SU-DHL-6 (cell line): ENCODE data around the gene CIRBP.

Source experiments
- H2AFZ ChIP-seq: fragments of 200-600 bp; sonication (generic); 2 replicates; pipeline ENCODE4 v1.6.1; 2014; ENCODE audit warnings: low read depth, mild to moderate bottlenecking, moderate library complexity, mixed read lengths, antibody characterized with exemption, low read length; ENCODE audit not compliant: severe bottlenecking
- H3F3A ChIP-seq: fragments of 200-600 bp; shearing (Covaris generic); 2 replicates; pipeline ENCODE4 v1.6.0; 2016; ENCODE audit warnings: antibody characterized with exemption, mild to moderate bottlenecking; ENCODE audit not compliant: insufficient read depth
- H3K27ac ChIP-seq: fragments of 200-600 bp; sonication (generic); 2 replicates; pipeline ENCODE4 v1.5.1; 2016; ENCODE audit warnings: low read depth, mild to moderate bottlenecking, low read length, moderate library complexity, mixed read lengths
- H3K27me3 ChIP-seq: fragments of 200-600 bp; sonication (generic), shearing (Covaris generic); 2 replicates; pipeline ENCODE4 v1.6.0; 2014; ENCODE audit warnings: mild to moderate bottlenecking, low read length
- H3K36me3 ChIP-seq: fragments of 200-600 bp; sonication (generic); 2 replicates; pipeline ENCODE4 v1.6.1; 2014; ENCODE audit warnings: mild to moderate bottlenecking, low read length, mixed read lengths
- H3K4me2 ChIP-seq: fragments of 300-600, 200-600 bp; shearing (Covaris generic), sonication (generic); 2 replicates; pipeline ENCODE4 v1.6.0; 2014; ENCODE audit warnings: low read length, low read depth, mild to moderate bottlenecking; ENCODE audit not compliant: poor library complexity, severe bottlenecking
- H3K4me3 ChIP-seq: fragments of 200-600 bp; sonication (generic); 2 replicates; pipeline ENCODE4 v1.5.1; 2014; ENCODE audit warnings: antibody characterized with exemption, low read length, mild to moderate bottlenecking, mixed read lengths; ENCODE audit not compliant: insufficient read depth, poor library complexity, severe bottlenecking
- H3K79me2 ChIP-seq: fragments of 200-600 bp; sonication (generic); 2 replicates; pipeline ENCODE4 v1.6.1; 2014; ENCODE audit warnings: mild to moderate bottlenecking, low read length, moderate library complexity; ENCODE audit not compliant: insufficient read depth
- H3K9ac ChIP-seq: fragments of 200-600 bp; sonication (generic); 2 replicates; pipeline ENCODE4 v1.7.0; 2014; ENCODE audit warnings: mild to moderate bottlenecking, low read length
- H3K9me2 ChIP-seq: fragments of 200-600 bp; sonication (generic); replicated peaks from 2 replicates; pipeline ENCODE4 v1.6.1; 2014; ENCODE audit warnings: low read length; ENCODE audit not compliant: insufficient read depth
- H3K9me3 ChIP-seq: fragments of 200-600 bp; sonication (generic); 2 replicates; pipeline ENCODE4 v1.6.1; 2014; ENCODE audit warnings: low read length, mixed read lengths; ENCODE audit not compliant: insufficient read depth
- H4K20me1 ChIP-seq: fragments of 200-600 bp; sonication (generic); 2 replicates; pipeline ENCODE4 v1.6.1; 2014; ENCODE audit warnings: low read depth, mild to moderate bottlenecking, antibody characterized with exemption, low read length, moderate library complexity, mixed read lengths
- CTCF ChIP-seq: fragments of 200-600 bp; sonication (generic); IDR thresholded peaks from one replicate; pipeline ENCODE4 v1.5.1; 2017; ENCODE audit warnings: antibody characterized with exemption, mild to moderate bottlenecking, low read length, moderate library complexity; ENCODE audit not compliant: insufficient read depth, poor library complexity, severe bottlenecking
- EZH2phosphoT487 ChIP-seq: fragments of 200-600 bp; sonication (generic), shearing (Covaris generic); conservative IDR thresholded peaks from 2 replicates; pipeline ENCODE4 v1.6.1; 2018; ENCODE audit warnings: mild to moderate bottlenecking, antibody characterized with exemption, low read length, moderate library complexity, mixed read lengths

Gene CIRBP

GRCh38 chr19:1283917-1284292 lies 14.8 kb downstream of the CIRBP start:
- Histone ChIP-seq H3K27me3 (no peaks in the 10 kb centered on the region), H3K27ac (no peak overlapping the region)

GRCh38 chr19:1284293-1284978 lies 15.3 kb downstream of the CIRBP start:
- no peaks in the 10 kb centered on the region for H3K9me3 ChIP-seq
- no peak overlapping the region for H3K27ac ChIP-seq
- no peaks in the 10 kb centered on the region for H3K79me2 ChIP-seq
- H4K20me1 ChIP-seq = no peaks in the 10 kb centered on the region
- no peak for TF ChIP-seq CTCF
- no peak for TF ChIP-seq EZH2phosphoT487
- H3K9ac ChIP-seq = no peak overlapping the region
- H3K9me2 ChIP-seq = no peaks in the 10 kb centered on the region
- no peak overlapping the region for H2AFZ ChIP-seq
- H3K4me2 ChIP-seq = no peak overlapping the region
- no peaks in the 10 kb centered on the region for H3F3A ChIP-seq
- no peaks in the 10 kb centered on the region for H3K27me3 ChIP-seq
- H3K36me3 ChIP-seq = no peaks in the 10 kb centered on the region
- no peak overlapping the region for H3K4me3 ChIP-seq

More at GRCh38 chr19:1283917-1284292, 14.8 kb downstream of the CIRBP start:
- no peaks in the 10 kb centered on the region for H3K36me3 ChIP-seq
- H3K4me3 ChIP-seq = no peak overlapping the region
- no peaks in the 10 kb centered on the region for H4K20me1 ChIP-seq
- no peak overlapping the region for H3K4me2 ChIP-seq
- TF ChIP-seq EZH2phosphoT487 = no peak
- no peak for TF ChIP-seq CTCF
- H2AFZ ChIP-seq = no peak overlapping the region
- H3F3A ChIP-seq = no peaks in the 10 kb centered on the region
- H3K79me2 ChIP-seq = no peaks in the 10 kb centered on the region
- no peaks in the 10 kb centered on the region for H3K9me3 ChIP-seq
- no peak overlapping the region for H3K9ac ChIP-seq
- no peaks in the 10 kb centered on the region for H3K9me2 ChIP-seq

GRCh38 chr19:1284979-1285736 lies 16.0 kb downstream of the CIRBP start:
- H3F3A ChIP-seq = no peaks in the 10 kb centered on the region
- no peak overlapping the region for H3K4me3 ChIP-seq
- H3K27ac ChIP-seq = no peak overlapping the region
- H3K4me2 ChIP-seq = no peak overlapping the region
- no peaks in the 10 kb centered on the region for H4K20me1 ChIP-seq
- H3K9me2 ChIP-seq = no peaks in the 10 kb centered on the region
- no peak overlapping the region for H2AFZ ChIP-seq
- no peak overlapping the region for H3K9ac ChIP-seq
- no peaks in the 10 kb centered on the region for H3K36me3 ChIP-seq
- H3K79me2 ChIP-seq = no peaks in the 10 kb centered on the region
- H3K27me3 ChIP-seq = no peaks in the 10 kb centered on the region
- no peak for TF ChIP-seq CTCF
- TF ChIP-seq EZH2phosphoT487 = no peak
- no peaks in the 10 kb centered on the region for H3K9me3 ChIP-seq
